ENCODE results near the gene TNNI3. TPM values are rescaled to one million over a fixed set of nuclear protein-coding genes. Genes with fewer than 3 reads are reported as not detected.

Gene TNNI3
- total RNA-seq, 1 experiment from 2014 or later = 15.0 TPM

DNA sequence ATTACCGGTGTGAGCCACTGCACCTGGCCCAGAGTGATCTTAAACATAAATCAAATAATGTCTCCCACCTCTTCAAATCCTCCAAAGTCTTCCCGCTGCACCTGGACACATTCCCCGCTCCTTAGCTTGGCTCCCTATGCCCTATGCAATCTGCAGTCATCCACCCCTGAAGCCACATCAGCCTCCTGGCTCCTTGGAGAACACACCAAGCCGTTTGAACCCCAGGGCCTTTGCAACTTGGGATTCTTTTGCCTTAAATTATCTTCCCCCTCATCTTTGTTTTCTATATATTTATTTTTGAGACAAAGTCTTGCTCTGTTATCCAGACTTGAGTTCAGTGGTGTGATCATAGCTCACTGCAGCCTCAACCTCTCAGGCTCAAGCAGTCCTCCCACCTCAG lies 11.6 kb upstream of the TNNI3 start:
- Mint-ChIP-seq H3K4me1 (peaks cover 17% of the 10 kb centered on the region), H3K27me3 (ENCODE audit: low read depth) (peaks cover 71% of the 10 kb centered on the region), H3K27ac (no peak overlapping the region), H3K4me3 (no peak overlapping the region), H3K9me3 (no peaks in the 10 kb centered on the region), H3K36me3 (no peaks in the 10 kb centered on the region)
- ChIA-PET POLR2A (no interaction called here), CTCF (interaction anchor here (1.3 kb wide), 1 partner anchor 8 kb away, joined by 8 read pairs; no protein-coding TSS in a partner anchor)
- ATAC-seq (no peak), DNase-seq (ENCODE audit: low spot score) (no peak)
- TF ChIP-seq, protein P1, sequence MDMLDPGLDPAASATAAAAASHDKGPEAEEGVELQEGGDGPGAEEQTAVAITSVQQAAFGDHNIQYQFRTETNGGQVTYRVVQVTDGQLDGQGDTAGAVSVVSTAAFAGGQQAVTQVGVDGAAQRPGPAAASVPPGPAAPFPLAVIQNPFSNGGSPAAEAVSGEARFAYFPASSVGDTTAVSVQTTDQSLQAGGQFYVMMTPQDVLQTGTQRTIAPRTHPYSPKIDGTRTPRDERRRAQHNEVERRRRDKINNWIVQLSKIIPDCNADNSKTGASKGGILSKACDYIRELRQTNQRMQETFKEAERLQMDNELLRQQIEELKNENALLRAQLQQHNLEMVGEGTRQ (CRISPR knock-in tag; IDR thresholded peaks at IDR 0.05) = no peak
- TF ChIP-seq CREB1 (CRISPR knock-in tag; IDR thresholded peaks at IDR 0.05) (no peak), NR1H2 (CRISPR knock-in tag; IDR thresholded peaks at IDR 0.05) (no peak), GABPB1 (CRISPR knock-in tag; IDR thresholded peaks at IDR 0.05) (no peak), ZNF232 (CRISPR knock-in tag; IDR thresholded peaks at IDR 0.05) (no peak), JAZF1 (CRISPR knock-in tag; IDR thresholded peaks at IDR 0.05) (no peak), IRF2 (CRISPR knock-in tag; IDR thresholded peaks at IDR 0.05; ENCODE audit: borderline replicate concordance, low read depth) (no peak), SMAD3 (CRISPR knock-in tag; IDR thresholded peaks at IDR 0.05; ENCODE audit: borderline replicate concordance) (no peak), HMGA2 (CRISPR knock-in tag; IDR thresholded peaks at IDR 0.05) (no peak), OVOL2 (CRISPR knock-in tag; IDR thresholded peaks at IDR 0.05; ENCODE audit: borderline replicate concordance) (no peak), SMAD4 (CRISPR knock-in tag; IDR thresholded peaks at IDR 0.05) (no peak), ZNF423 (CRISPR knock-in tag; IDR thresholded peaks at IDR 0.05) (no peak)
- TF ChIP-seq, protein P2, sequence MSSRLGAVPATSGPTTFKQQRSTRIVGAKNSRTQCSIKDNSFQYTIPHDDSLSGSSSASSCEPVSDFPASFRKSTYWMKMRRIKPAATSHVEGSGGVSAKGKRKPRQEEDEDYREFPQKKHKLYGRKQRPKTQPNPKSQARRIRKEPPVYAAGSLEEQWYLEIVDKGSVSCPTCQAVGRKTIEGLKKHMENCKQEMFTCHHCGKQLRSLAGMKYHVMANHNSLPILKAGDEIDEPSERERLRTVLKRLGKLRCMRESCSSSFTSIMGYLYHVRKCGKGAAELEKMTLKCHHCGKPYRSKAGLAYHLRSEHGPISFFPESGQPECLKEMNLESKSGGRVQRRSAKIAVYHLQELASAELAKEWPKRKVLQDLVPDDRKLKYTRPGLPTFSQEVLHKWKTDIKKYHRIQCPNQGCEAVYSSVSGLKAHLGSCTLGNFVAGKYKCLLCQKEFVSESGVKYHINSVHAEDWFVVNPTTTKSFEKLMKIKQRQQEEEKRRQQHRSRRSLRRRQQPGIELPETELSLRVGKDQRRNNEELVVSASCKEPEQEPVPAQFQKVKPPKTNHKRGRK (CRISPR knock-in tag; IDR thresholded peaks at IDR 0.05; ENCODE audit: borderline replicate concordance) = no peak
- TF ChIP-seq, protein P3, sequence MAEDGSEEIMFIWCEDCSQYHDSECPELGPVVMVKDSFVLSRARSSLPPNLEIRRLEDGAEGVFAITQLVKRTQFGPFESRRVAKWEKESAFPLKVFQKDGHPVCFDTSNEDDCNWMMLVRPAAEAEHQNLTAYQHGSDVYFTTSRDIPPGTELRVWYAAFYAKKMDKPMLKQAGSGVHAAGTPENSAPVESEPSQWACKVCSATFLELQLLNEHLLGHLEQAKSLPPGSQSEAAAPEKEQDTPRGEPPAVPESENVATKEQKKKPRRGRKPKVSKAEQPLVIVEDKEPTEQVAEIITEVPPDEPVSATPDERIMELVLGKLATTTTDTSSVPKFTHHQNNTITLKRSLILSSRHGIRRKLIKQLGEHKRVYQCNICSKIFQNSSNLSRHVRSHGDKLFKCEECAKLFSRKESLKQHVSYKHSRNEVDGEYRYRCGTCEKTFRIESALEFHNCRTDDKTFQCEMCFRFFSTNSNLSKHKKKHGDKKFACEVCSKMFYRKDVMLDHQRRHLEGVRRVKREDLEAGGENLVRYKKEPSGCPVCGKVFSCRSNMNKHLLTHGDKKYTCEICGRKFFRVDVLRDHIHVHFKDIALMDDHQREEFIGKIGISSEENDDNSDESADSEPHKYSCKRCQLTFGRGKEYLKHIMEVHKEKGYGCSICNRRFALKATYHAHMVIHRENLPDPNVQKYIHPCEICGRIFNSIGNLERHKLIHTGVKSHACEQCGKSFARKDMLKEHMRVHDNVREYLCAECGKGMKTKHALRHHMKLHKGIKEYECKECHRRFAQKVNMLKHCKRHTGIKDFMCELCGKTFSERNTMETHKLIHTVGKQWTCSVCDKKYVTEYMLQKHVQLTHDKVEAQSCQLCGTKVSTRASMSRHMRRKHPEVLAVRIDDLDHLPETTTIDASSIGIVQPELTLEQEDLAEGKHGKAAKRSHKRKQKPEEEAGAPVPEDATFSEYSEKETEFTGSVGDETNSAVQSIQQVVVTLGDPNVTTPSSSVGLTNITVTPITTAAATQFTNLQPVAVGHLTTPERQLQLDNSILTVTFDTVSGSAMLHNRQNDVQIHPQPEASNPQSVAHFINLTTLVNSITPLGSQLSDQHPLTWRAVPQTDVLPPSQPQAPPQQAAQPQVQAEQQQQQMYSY (CRISPR knock-in tag; IDR thresholded peaks at IDR 0.05) = no peak
- TF ChIP-seq, protein P4, sequence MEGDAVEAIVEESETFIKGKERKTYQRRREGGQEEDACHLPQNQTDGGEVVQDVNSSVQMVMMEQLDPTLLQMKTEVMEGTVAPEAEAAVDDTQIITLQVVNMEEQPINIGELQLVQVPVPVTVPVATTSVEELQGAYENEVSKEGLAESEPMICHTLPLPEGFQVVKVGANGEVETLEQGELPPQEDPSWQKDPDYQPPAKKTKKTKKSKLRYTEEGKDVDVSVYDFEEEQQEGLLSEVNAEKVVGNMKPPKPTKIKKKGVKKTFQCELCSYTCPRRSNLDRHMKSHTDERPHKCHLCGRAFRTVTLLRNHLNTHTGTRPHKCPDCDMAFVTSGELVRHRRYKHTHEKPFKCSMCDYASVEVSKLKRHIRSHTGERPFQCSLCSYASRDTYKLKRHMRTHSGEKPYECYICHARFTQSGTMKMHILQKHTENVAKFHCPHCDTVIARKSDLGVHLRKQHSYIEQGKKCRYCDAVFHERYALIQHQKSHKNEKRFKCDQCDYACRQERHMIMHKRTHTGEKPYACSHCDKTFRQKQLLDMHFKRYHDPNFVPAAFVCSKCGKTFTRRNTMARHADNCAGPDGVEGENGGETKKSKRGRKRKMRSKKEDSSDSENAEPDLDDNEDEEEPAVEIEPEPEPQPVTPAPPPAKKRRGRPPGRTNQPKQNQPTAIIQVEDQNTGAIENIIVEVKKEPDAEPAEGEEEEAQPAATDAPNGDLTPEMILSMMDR (IDR thresholded peaks at IDR 0.05) = no peak
- TF ChIP-seq, protein P5, sequence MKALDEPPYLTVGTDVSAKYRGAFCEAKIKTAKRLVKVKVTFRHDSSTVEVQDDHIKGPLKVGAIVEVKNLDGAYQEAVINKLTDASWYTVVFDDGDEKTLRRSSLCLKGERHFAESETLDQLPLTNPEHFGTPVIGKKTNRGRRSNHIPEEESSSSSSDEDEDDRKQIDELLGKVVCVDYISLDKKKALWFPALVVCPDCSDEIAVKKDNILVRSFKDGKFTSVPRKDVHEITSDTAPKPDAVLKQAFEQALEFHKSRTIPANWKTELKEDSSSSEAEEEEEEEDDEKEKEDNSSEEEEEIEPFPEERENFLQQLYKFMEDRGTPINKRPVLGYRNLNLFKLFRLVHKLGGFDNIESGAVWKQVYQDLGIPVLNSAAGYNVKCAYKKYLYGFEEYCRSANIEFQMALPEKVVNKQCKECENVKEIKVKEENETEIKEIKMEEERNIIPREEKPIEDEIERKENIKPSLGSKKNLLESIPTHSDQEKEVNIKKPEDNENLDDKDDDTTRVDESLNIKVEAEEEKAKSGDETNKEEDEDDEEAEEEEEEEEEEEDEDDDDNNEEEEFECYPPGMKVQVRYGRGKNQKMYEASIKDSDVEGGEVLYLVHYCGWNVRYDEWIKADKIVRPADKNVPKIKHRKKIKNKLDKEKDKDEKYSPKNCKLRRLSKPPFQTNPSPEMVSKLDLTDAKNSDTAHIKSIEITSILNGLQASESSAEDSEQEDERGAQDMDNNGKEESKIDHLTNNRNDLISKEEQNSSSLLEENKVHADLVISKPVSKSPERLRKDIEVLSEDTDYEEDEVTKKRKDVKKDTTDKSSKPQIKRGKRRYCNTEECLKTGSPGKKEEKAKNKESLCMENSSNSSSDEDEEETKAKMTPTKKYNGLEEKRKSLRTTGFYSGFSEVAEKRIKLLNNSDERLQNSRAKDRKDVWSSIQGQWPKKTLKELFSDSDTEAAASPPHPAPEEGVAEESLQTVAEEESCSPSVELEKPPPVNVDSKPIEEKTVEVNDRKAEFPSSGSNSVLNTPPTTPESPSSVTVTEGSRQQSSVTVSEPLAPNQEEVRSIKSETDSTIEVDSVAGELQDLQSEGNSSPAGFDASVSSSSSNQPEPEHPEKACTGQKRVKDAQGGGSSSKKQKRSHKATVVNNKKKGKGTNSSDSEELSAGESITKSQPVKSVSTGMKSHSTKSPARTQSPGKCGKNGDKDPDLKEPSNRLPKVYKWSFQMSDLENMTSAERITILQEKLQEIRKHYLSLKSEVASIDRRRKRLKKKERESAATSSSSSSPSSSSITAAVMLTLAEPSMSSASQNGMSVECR (CRISPR knock-in tag; IDR thresholded peaks at IDR 0.05; ENCODE audit: borderline replicate concordance) = no peak
- TF ChIP-seq, protein P6, sequence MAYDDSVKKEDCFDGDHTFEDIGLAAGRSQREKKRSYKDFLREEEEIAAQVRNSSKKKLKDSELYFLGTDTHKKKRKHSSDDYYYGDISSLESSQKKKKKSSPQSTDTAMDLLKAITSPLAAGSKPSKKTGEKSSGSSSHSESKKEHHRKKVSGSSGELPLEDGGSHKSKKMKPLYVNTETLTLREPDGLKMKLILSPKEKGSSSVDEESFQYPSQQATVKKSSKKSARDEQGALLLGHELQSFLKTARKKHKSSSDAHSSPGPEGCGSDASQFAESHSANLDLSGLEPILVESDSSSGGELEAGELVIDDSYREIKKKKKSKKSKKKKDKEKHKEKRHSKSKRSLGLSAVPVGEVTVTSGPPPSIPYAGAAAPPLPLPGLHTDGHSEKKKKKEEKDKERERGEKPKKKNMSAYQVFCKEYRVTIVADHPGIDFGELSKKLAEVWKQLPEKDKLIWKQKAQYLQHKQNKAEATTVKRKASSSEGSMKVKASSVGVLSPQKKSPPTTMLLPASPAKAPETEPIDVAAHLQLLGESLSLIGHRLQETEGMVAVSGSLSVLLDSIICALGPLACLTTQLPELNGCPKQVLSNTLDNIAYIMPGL (CRISPR knock-in tag; IDR thresholded peaks at IDR 0.05) = no peak
- TF ChIP-seq, protein P7, sequence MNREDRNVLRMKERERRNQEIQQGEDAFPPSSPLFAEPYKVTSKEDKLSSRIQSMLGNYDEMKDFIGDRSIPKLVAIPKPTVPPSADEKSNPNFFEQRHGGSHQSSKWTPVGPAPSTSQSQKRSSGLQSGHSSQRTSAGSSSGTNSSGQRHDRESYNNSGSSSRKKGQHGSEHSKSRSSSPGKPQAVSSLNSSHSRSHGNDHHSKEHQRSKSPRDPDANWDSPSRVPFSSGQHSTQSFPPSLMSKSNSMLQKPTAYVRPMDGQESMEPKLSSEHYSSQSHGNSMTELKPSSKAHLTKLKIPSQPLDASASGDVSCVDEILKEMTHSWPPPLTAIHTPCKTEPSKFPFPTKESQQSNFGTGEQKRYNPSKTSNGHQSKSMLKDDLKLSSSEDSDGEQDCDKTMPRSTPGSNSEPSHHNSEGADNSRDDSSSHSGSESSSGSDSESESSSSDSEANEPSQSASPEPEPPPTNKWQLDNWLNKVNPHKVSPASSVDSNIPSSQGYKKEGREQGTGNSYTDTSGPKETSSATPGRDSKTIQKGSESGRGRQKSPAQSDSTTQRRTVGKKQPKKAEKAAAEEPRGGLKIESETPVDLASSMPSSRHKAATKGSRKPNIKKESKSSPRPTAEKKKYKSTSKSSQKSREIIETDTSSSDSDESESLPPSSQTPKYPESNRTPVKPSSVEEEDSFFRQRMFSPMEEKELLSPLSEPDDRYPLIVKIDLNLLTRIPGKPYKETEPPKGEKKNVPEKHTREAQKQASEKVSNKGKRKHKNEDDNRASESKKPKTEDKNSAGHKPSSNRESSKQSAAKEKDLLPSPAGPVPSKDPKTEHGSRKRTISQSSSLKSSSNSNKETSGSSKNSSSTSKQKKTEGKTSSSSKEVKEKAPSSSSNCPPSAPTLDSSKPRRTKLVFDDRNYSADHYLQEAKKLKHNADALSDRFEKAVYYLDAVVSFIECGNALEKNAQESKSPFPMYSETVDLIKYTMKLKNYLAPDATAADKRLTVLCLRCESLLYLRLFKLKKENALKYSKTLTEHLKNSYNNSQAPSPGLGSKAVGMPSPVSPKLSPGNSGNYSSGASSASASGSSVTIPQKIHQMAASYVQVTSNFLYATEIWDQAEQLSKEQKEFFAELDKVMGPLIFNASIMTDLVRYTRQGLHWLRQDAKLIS (CRISPR knock-in tag; IDR thresholded peaks at IDR 0.05; ENCODE audit: borderline replicate concordance) = no peak

Measured in WTC11 (cell line).